HFF-Myc (cell line): ENCODE results near the gene TMEM134.

Source experiments
- DNase-seq: peaks from one replicate; pipeline ENCODE4 v3.0.0-alpha.2; 2011; ENCODE audit warnings: low read depth; ENCODE audit errors: extremely low read depth
- H3K4me3 ChIP-seq: replicated peaks from 2 replicates; pipeline ENCODE4 v1.5.1; 2011; ENCODE audit warnings: low read depth, mild to moderate bottlenecking, control low read depth, low read length
- CTCF ChIP-seq: IDR thresholded peaks from 2 replicates; pipeline ENCODE4 v1.5.1; 2012; ENCODE audit warnings: mild to moderate bottlenecking, low read depth, low read length, control low read depth; ENCODE audit errors: missing control alignments

Gene TMEM134

DNA sequence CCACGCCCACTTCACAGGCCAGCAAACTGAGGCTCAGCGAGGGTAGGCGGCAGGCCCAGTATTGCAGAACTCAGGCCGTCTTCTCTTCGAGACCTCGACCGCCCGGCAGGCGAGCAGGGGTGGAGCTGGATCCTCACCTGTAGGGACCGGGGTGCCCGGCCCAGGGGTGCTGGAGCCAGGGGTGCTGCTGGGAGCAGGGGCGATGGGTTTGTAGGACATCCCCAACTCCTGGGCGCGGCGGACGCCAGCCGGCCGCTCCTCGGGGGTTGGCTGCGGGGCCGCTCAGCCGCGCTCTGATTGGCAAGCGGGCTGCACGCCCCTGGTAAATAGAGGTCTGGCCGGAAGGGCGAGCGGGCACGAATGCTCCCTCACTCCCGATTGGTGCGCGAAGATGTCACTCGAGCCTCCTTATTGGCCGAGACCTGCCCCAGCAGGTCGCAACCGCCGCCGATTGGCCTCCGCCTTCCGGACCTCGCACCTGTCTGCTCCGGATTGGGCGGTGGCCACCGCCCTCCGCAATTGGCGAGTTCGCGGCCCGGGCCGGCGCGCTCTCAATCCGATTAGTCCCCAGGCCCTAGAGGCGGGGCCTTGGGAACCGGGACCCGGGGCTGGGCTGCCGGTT lies 38.9 kb upstream of the TMEM134 start, which contains the start of gene CDK2AP2:
CDK2AP2 (minus strand) TSS at position 299 of the 622 bp plus-strand sequence; CDS start at position 219, 80 bp downstream.
- TF ChIP-seq CTCF = no peak
- H3K4me3 ChIP-seq = peak within 1 kb of the TSS; percentile 65
- peak; percentile 97 for DNase-seq

- H3K4me3 ChIP-seq = peak overlapping the region; percentile 65
- peak; percentile 51 for DNase-seq
- no peak for TF ChIP-seq CTCF
Observed at GRCh38 chr11:67507242-67507863, 38.3 kb upstream of the TMEM134 start.

DNA sequence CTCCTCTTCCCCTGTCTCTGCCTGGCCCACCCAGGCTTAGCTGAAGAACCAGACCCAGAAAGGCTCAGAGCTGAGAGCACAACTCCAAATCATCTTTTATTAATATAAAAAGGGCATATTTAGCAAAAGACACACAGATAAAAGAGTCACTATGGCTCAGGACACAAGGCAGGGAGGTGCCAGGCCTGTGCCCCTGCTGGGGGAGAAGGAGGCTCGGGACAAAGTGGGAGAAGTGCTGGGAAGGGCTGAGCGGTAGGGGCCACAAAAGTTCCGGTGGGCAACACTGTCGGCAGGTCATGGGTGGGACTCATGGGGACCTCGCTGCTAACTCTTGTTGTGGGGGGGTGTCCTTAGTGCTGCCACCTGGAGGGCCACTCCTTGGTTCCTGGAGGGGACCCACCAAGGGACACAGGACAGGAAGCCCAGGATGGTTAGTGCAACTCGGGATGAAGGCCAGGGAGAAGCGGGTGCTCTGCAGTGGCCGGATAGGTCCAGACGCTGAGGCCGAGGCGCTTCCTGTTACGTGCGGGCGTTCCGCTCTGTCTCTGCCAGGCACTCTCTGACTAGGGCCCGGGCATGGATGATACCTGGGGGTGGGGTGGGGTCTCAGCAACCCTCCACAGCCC lies 37.5 kb upstream of the TMEM134 start:
- TF ChIP-seq CTCF = no peak
- peak overlapping the region; percentile 65 for H3K4me3 ChIP-seq
- DNase-seq = no peak

DNA sequence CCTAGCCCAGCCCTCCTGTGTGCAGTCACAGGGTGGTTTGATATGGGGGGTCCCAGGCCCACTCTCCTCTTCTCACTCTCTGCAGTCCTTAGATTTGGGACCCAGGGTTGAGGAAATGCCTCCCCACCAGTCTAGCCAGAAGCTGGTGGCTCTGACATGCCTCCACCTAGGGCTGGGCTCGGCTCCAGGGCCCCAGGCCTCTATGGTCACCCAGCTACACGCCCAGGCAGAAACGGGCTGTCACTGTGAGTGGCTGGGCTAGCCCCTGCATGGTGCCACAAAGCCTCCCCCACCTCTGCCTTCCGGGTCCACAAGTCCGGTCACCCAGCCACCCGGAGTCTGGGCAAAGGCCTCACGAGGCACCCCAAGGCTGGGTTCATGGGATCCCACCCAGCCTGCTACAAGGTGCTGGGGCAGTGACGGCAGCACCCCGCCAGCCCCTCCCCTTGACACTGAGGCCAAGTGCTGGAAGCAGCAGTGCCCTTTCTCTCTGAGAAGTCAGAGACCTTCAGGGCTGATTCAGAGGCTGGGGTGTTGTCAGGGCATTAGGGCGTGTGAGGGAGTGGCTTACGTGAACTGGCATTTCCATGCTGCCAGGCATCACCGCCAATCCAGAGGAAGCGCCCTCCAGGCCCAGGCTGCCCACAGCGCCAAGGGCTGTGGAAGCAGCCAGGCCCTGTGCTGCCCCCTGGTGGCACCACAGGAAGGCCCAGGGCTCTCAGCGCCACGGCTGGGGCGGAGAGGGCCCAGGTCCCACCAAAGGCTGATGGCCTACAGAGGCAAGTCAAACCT lies 36.8 kb upstream of the TMEM134 start:
- TF ChIP-seq CTCF = peak; percentile 98
- peak overlapping the region; percentile 71 for H3K4me3 ChIP-seq
- DNase-seq = peak; percentile 70

GRCh38 chr11:67504950-67505581 lies 36.0 kb upstream of the TMEM134 start, which contains the start of gene PITPNM1:
TSS of gene PITPNM1 (minus strand) at chr11:67505363. CDS start at chr11:67504180, 1,183 bp downstream.
- H3K4me3 ChIP-seq = peak within 1 kb of the TSS; percentile 71
- DNase-seq = no peak
- TF ChIP-seq CTCF = no peak
